ENCODE results near the gene RPS3A.

The RPS3A gene

DNA sequence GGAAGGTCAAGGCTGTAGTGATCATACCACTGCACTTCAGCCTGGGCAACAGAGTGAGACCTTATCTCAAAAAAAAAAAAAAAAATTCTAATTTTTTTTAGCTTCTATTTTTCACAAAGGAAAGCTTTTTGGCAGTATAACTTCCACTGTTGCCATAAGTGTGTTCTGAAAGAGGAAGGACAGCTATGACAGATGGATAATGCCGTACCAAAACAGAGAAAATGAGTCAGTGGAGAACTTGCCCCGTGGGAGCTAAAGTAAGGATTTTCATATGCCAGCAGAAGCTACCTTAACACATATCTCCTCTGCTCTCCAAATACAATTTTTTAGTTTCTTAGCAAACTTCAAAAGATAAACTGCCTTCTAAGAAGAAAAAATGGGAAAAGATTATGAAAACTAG is 43.7 kb downstream of the RPS3A start:
- CTCF ChIA-PET = no interaction called here
- H3K9me3 Mint-ChIP-seq = no peaks in the 10 kb centered on the region
- H3K36me3 Mint-ChIP-seq = no peaks in the 10 kb centered on the region
- no peak for DNase-seq
- no peaks in the 10 kb centered on the region for H3K27me3 Mint-ChIP-seq
- no peak overlapping the region for H3K27ac Mint-ChIP-seq
- H3K4me3 Mint-ChIP-seq = no peak overlapping the region
- no peaks in the 10 kb centered on the region for H3K4me1 Mint-ChIP-seq

GRCh38 chr4:151143811-151144210 is 44.4 kb downstream of the RPS3A start:
- Mint-ChIP-seq H3K4me1 (no peaks in the 10 kb centered on the region), H3K36me3 (no peaks in the 10 kb centered on the region), H3K27ac (no peak overlapping the region), H3K4me3 (no peak overlapping the region), H3K9me3 (no peaks in the 10 kb centered on the region), H3K27me3 (no peaks in the 10 kb centered on the region)
- DNase-seq = no peak
- CTCF ChIA-PET = no interaction called here

- DNase-seq = no peak
- no peak overlapping the region for H3K4me3 Mint-ChIP-seq
- no peaks in the 10 kb centered on the region for H3K4me1 Mint-ChIP-seq
- no peaks in the 10 kb centered on the region for H3K9me3 Mint-ChIP-seq
- CTCF ChIA-PET = interaction anchor here (1.1 kb wide), 1 partner anchor 27 kb away, joined by 3 read pairs; no protein-coding TSS in a partner anchor
- H3K36me3 Mint-ChIP-seq = no peaks in the 10 kb centered on the region
- no peak overlapping the region for H3K27ac Mint-ChIP-seq
- H3K27me3 Mint-ChIP-seq = no peaks in the 10 kb centered on the region
These were observed 45.1 kb downstream of the RPS3A start for GRCh38 chr4:151144329-151145072.

- Mint-ChIP-seq H3K4me3 (no peak overlapping the region), H3K27ac (no peak overlapping the region), H3K4me1 (no peaks in the 10 kb centered on the region), H3K9me3 (no peaks in the 10 kb centered on the region), H3K27me3 (no peaks in the 10 kb centered on the region), H3K36me3 (no peaks in the 10 kb centered on the region)
- DNase-seq = no peak
- CTCF ChIA-PET = interaction anchor here (0.6 kb wide), 1 partner anchor 1887 kb away, joined by 3 read pairs; no protein-coding TSS in a partner anchor
These were observed 47.6 kb downstream of the RPS3A start for GRCh38 chr4:151147000-151147399.

GRCh38 chr4:151148261-151148660 is 48.8 kb downstream of the RPS3A start:
- Mint-ChIP-seq H3K9me3 (no peaks in the 10 kb centered on the region), H3K4me1 (no peaks in the 10 kb centered on the region), H3K27ac (no peak overlapping the region), H3K4me3 (no peak overlapping the region), H3K36me3 (no peaks in the 10 kb centered on the region), H3K27me3 (peaks cover 4% of the 10 kb centered on the region)
- CTCF ChIA-PET = interaction anchor here (1.7 kb wide), 1 partner anchor 31 kb away, joined by 5 read pairs; no protein-coding TSS in a partner anchor
- no peak for DNase-seq

DNA sequence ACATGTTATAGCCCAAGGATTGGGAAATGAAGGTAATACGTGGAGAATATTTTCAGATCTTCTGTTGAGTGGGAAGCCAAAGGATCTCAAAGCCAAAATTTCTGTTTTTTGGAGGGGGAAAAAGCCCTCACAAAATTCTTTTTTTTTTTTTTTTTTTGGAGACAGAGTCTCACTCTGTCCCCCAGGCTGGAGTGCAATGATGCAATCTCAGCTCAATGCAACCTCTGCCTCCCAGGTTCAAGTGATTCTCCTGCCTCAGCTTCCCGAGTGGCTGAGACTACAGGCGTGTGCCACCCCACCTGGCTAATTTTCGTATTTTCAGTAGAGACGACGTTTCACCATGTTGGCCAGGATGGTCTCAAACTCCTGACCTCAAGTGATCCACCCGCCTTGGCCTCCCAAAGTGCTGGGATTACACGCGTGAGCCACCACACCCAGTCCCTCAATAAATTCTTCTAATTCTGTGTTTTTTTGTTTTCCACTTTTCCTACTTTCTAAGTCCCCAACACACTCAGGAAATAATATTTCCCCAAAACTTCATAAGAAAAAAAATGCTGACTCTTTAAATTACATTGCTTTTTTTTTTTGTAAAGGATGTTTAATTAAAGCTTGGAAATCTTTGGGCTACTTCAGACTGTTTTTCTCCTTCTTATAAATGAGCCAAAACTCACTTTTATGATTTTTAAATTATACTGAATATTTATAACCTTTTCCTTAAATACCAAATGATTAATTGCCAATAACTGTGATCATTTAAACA is 51.6 kb downstream of the RPS3A start:
- CTCF ChIA-PET = no interaction called here
- H3K36me3 Mint-ChIP-seq = no peaks in the 10 kb centered on the region
- no peak overlapping the region for H3K27ac Mint-ChIP-seq

GRCh38 chr4:151152028-151152427 is 52.6 kb downstream of the RPS3A start:
- DNase-seq = no peak
- H3K4me1 Mint-ChIP-seq = no peaks in the 10 kb centered on the region
- peaks cover 6% of the 10 kb centered on the region for H3K27me3 Mint-ChIP-seq
- H3K9me3 Mint-ChIP-seq = no peaks in the 10 kb centered on the region
- H3K4me3 Mint-ChIP-seq = no peak overlapping the region
- no peak overlapping the region for H3K27ac Mint-ChIP-seq
- H3K36me3 Mint-ChIP-seq = no peaks in the 10 kb centered on the region
- CTCF ChIA-PET = no interaction called here

More for the DNA sequence above, 51.6 kb downstream of the RPS3A start:
- H3K27me3 Mint-ChIP-seq = peaks cover 4% of the 10 kb centered on the region
- DNase-seq = no peak
- H3K4me1 Mint-ChIP-seq = no peaks in the 10 kb centered on the region
- H3K4me3 Mint-ChIP-seq = no peak overlapping the region
- H3K9me3 Mint-ChIP-seq = no peaks in the 10 kb centered on the region

- Mint-ChIP-seq H3K27me3 (peaks cover 8% of the 10 kb centered on the region), H3K4me1 (no peaks in the 10 kb centered on the region), H3K27ac (no peak overlapping the region), H3K4me3 (no peak overlapping the region), H3K9me3 (no peaks in the 10 kb centered on the region), H3K36me3 (no peaks in the 10 kb centered on the region)
- DNase-seq = no peak
- CTCF ChIA-PET = no interaction called here
These were observed 54.2 kb downstream of the RPS3A start for GRCh38 chr4:151153585-151153984.
